Tibial nerve (tissue), 4 donors: ENCODE data around the gene MOCS1.

Experiments used
- CTCF ChIP-seq, 5 experiments: fragments of 200-600 bp in 3 of 5; fragments of 450-650 bp in 2 of 5; sonication (generic) in 3 of 5; IDR thresholded peaks; one replicate each; pipeline ENCODE4 v1.5.1; 2016 to 2019; ENCODE audit warnings: antibody characterized with exemption in 5 of 5, mild to moderate bottlenecking in 3 of 5, moderate library complexity in 2 of 5
- EP300 ChIP-seq, 2 donors: sonication (generic); formaldehyde crosslinking; IDR thresholded peaks; one replicate each; pipeline ENCODE4 v1.6.1; 2017; ENCODE audit warnings: antibody characterized with exemption in 2 of 2, mild to moderate bottlenecking in 1 of 2
- POLR2A ChIP-seq, 2 donors: fragments of 450-650 bp; IDR thresholded peaks; one replicate each; pipeline ENCODE4 v1.6.1; 2017; ENCODE audit warnings: antibody characterized with exemption in 2 of 2, mild to moderate bottlenecking in 2 of 2, moderate library complexity in 2 of 2

- no peak for TF ChIP-seq CTCF (IDR thresholded peaks at IDR 0.05)
- TF ChIP-seq POLR2A (IDR thresholded peaks at IDR 0.05), result no peak
- TF ChIP-seq EP300 (IDR thresholded peaks at IDR 0.05), result no peak
Measured at GRCh38 chr6:39876826-39877225, 57.4 kb downstream of the MOCS1 start.
